GM12801 (cell line): ENCODE data around the gene ZNHIT1.

Source experiments
- CTCF ChIP-seq: IDR thresholded peaks from one replicate; pipeline ENCODE4 v1.5.1; 2011; ENCODE audit warnings: control low read depth; ENCODE audit not compliant: insufficient read length; ENCODE audit errors: extremely low read depth

Gene ZNHIT1

GRCh38 chr7:101206665-101207042 is 11.3 kb upstream of the ZNHIT1 start:
- no peak for TF ChIP-seq CTCF

DNA sequence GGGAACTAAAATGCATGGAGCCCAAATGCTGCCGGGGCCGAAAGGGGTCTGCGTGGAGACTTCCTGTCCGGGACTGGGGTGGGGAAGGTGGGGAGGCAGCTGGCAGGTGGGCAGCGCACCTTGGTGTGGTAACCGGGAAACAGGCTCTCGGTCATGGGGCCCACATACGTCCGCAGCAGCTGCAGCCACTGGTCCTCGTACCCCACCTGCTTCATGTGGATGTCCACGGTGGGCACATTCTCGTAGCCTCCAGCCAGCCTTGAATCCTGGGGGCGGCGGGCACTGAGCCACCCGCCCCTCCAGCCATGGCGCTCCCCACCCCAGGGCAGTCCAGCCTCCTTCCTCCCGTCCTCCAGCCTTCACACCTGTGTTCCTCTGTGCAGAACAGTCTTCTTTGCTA is 10.5 kb upstream of the ZNHIT1 start:
- no peak for TF ChIP-seq CTCF

GRCh38 chr7:101208794-101209193 is 9.2 kb upstream of the ZNHIT1 start:
- no peak for TF ChIP-seq CTCF

DNA sequence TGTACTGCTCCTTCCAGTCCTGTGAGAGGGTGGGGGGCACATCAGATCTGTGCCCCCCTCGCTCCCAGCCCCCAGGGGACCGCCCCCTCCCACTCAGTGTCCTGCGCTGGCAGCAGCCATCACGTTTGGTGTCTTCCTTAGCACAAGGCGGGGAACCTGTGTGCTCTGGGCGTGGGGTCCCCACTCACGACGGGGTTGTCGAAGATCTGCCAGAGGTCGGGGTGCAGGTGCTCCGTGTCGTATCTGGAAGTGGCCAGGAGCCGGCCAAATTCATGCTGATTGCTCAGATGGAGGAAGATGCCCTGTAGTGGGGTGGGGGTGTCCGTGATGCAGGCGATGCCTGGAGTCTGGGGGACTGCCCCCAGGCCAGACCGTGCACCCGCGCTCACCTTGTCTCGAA is 7.8 kb upstream of the ZNHIT1 start:
- no peak for TF ChIP-seq CTCF

- no peak for TF ChIP-seq CTCF
These were observed 6.5 kb upstream of the ZNHIT1 start for GRCh38 chr7:101211501-101211900.

GRCh38 chr7:101212014-101212413 is 6.0 kb upstream of the ZNHIT1 start:
- no peak for TF ChIP-seq CTCF

- TF ChIP-seq CTCF: no peak
These were observed 1.7 kb upstream of the ZNHIT1 start for GRCh38 chr7:101216001-101216859.
